HG03066 (cell line): ENCODE data around the gene JADE2.
"Not testable (repeated sequence)": the region's sequence is repeated elsewhere in the genome, so short reads cannot be mapped to it uniquely, and the experiment has no call there.

ENCODE experiments used
- ATAC-seq: cut with Tn5 transposase; IDR thresholded peaks from one replicate; pipeline ENCODE4 v1.9.1; 2021; ENCODE audit warnings: low read depth; ENCODE audit not compliant: unreplicated experiment

The JADE2 gene

GRCh38 chr5:134547999-134548658 lies 22.7 kb downstream of the JADE2 start:
- no peak for ATAC-seq

GRCh38 chr5:134549714-134550113 lies 24.2 kb downstream of the JADE2 start:
- no peak for ATAC-seq

DNA sequence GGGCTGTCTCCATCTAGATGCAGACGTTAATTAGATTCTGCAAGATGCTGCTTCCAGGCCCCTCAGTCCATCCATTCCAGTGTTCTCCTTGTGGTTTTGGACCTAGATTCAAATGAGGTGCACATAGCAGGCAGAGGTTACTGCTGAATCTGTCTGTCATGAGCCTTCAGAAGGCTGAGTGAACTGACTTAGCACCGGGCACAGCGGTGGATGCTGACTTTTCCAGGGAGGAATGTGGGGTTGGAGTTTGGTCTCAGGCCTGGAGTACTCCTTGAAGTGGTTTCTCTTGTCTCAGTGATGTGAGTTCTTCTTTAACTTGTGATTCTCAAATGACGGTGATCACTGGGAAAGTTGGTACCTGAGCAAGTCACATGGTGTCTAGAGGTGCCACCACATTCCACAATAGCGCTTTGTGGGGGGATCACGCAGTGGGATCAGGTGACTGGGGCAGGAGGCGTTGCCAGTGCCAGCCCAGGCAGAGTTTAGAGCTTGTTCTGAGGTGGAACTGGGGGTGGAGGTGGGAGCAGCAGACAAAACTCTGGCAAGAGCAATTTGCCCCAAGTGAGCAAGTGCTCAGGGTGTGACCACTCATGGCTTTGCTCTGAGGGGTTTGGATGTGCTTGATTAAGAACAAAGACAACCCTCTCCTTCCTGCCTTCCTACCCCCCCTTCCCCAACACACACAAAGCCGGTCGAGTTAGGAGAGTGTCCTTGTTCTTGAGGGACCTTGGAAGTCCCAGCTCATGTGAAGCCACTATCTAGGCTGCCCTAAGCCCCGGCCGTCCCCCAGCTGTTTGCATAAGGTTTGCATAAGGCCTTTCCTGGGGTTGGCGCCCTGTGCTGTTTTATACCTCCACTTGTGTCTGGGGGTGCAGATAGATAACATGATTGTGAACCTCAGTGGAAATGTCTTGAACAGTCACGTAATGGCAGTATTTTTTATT lies 25.1 kb downstream of the JADE2 start:
- no peak for ATAC-seq

- ATAC-seq = no peak
Measured at GRCh38 chr5:134551901-134552300, 26.4 kb downstream of the JADE2 start.

- no peak for ATAC-seq
Measured at GRCh38 chr5:134552301-134552700, 26.8 kb downstream of the JADE2 start.

DNA sequence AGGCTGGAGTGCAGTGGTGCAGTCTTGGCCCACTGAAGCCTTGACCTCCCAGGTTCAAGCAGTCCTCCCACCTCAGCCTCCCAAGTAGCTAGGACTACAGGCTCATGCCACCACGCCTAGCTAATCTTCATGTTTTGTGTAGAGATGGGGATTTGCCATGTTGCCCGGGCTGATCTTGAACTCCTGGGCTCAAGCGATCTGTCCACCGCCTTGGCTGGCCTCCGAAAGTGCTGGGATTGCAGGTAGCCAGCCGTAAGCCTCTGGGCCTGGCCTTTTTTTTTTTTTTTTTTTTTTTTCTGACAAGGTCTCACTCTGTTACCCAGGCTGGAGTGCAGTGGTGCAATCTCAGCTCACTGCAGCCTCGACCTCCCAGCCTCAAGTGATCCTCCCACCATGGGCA lies 27.2 kb downstream of the JADE2 start:
- ATAC-seq = not testable (repeated sequence)

GRCh38 chr5:134553821-134554267 lies 28.4 kb downstream of the JADE2 start:
- ATAC-seq = no peak

DNA sequence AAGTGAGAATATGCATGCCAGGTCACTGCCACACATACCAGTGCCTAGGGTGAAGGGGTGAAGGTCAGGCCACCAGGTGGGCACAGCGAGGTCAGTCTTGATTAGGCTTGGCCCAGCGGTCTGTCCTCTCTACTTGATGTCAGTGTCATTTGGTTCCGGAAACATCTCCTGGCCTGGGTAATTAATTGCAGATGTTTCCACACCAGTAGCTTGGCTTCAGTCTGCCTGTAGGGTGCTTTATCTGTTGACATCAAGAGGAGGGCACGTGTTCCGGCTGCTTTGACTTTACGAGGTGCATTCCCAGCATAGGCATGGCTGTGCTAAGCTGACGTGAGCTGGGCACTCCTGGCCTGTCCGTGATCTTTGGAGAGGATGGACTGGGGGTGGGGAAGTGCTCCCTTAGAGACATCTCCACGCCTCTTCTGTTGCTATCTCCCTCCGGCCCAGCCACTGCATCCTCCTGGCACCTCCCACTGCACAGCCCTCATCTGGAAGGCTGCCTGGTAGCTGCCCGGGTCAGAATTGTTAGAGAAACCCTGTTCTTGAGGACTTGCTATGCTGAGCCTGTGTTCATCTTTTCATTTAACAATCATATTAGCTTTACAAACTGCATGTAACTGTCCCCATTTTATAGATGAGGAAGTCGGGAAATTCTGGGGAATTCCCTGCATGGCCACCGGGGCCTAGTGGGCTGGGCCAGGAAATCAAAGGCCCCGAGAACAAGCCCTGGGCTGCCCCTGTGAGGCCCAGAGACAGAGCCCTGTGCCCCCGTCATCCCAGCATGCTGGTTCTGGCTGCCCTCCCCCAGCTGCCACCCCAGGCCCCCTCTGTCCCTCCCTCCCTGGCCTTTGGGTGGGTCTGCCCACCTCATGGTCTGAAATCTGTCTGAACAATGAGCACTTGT lies 29.1 kb downstream of the JADE2 start:
- ATAC-seq = no peak

DNA sequence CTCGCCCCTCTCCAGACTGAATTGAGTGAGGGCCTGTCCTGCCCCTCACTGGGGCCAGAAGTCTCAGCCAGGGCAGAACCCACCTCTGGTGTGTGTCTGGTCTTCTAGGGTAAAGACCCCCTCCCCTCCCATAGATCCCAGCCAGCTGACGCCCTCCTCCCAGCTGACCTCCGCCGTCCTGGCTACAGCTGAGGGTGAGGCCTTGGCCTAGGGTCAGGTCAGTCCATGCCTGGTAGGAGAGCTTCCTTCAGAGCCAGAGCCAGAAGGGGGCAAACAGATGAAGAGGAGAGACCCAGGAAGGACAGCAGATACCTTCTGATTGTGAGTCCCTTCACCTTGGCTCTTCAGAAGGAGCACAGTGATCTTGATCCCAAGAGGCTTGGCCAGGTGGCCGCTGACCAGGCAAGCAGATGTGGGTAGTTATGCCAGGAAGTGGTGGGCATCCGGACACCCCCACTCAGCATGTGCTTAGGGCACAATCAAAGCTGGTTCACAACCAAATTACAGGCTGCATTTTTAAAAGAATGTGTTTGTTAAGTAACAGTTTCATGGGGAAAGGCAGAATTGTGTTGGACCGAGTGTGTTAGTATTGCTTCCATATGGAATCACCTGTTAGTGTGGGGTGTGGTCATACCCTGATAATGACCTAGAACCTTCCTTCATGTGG lies 29.9 kb downstream of the JADE2 start:
- no peak for ATAC-seq

DNA sequence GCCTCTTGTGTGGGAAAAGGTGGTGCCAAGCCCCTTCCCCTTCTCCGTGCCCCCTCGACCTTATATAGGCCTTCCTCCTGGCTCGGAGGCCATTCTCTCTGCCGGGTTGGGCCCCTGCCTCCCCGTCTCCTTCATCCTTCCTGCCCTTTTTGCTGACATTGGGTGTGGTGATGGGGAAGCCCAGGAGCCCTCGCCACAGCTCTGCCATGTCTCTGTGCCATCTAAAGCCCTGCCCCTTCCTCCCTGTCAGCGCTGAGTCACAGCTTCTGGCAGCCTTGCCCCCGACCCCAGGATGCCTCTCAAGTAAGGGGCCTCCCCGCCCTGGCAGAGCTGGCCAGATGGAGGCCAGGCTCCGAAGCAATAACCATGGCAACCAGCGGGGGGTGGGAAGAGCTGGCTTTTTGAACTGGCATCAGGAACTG lies 30.4 kb downstream of the JADE2 start:
- ATAC-seq = no peak

GRCh38 chr5:134556588-134556987 lies 31.1 kb downstream of the JADE2 start:
- not testable (repeated sequence) for ATAC-seq

GRCh38 chr5:134556994-134557393 lies 31.5 kb downstream of the JADE2 start:
- no peak for ATAC-seq

- ATAC-seq = no peak
Measured at GRCh38 chr5:134559672-134560071, 34.2 kb downstream of the JADE2 start.

- ATAC-seq = no peak
Measured at GRCh38 chr5:134560698-134561097, 35.2 kb downstream of the JADE2 start.

DNA sequence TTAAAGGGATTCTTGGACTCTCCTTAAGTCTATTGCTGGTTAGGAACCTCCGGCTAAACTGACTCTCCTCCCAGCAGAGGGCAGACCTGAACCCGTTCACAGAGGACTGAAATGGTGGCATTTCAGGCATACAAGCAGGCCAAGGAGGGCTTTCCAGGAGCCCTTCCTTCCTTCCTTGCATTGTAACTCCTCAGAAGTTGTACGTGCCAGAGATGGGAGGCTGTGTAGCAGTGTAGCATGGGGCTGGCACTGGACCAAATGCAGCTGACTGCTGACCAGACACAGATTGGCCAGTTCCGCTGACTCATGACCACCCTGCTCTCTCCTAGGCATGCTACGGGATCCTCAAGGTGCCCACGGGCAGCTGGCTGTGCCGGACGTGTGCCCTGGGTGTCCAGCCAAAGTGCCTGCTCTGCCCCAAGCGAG lies 36.4 kb downstream of the JADE2 start:
- ATAC-seq = no peak

GRCh38 chr5:134563221-134563620 lies 37.8 kb downstream of the JADE2 start:
- no peak for ATAC-seq

DNA sequence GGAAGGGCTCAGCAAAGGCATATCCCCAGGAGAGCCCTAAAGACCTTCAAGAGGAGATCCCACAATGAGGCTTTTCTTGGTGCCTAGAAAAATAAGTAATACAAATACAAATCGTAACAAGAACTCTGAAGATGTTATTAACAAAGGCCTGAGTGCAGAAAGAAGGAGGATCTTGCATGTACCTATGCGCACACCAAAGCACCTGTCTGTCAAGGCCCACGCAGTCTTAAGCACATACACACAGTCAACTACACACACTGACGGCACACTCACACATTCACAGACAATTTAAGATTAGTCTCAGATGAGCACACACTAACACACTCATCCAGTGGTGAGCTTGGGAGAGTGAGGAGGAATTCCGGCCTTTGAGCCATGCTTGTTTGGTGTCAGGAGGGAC lies 38.5 kb downstream of the JADE2 start:
- ATAC-seq = no peak

- no peak for ATAC-seq
Measured at GRCh38 chr5:134564396-134564795, 38.9 kb downstream of the JADE2 start.

- no peak for ATAC-seq
Measured at GRCh38 chr5:134565791-134566740, 40.6 kb downstream of the JADE2 start.
